Lower lobe of right lung (tissue), 2 donors: ENCODE measurements around the gene CPSF4. TPM values are rescaled to one million over a fixed set of nuclear protein-coding genes. Genes with fewer than 3 reads are reported as not detected.

Experiments used
- ATAC-seq, 2 donors: fragments of 200-7000 bp; cut with Tn5 transposase; one replicate each; pipeline ENCODE4 v1.9.1; 2020 to 2022; ENCODE audit warnings: mild to moderate bottlenecking in 2 of 2, moderate library complexity in 2 of 2
- DNase-seq: peaks from one replicate; pipeline ENCODE4 v3.0.0-alpha.2; 2020
- H3K27ac ChIP-seq: fragments of 200-600 bp; one replicate; pipeline ENCODE4 v1.8.0; 2022
- H3K27me3 ChIP-seq: fragments of 200-600 bp; one replicate; pipeline ENCODE4 v1.8.0; 2022; ENCODE audit warnings: low read depth
- H3K36me3 ChIP-seq: fragments of 200-600 bp; one replicate; pipeline ENCODE4 v1.8.0; 2022; ENCODE audit warnings: mild to moderate bottlenecking
- H3K4me1 ChIP-seq: fragments of 200-600 bp; one replicate; pipeline ENCODE4 v1.8.0; 2022
- H3K4me3 ChIP-seq: fragments of 200-600 bp; one replicate; pipeline ENCODE4 v1.8.0; 2022; ENCODE audit warnings: mild to moderate bottlenecking
- H3K9me3 ChIP-seq: fragments of 200-600 bp; one replicate; pipeline ENCODE4 v1.8.0; 2022
- CTCF ChIP-seq: fragments of 200-600 bp; IDR thresholded peaks from one replicate; pipeline ENCODE4 v1.8.0; 2022; ENCODE audit warnings: antibody characterized with exemption, mild to moderate bottlenecking
- intact Hi-C: fragments of 100-400 bp; cut with DNase I; formaldehyde crosslinking; loops from one replicate; pipeline ENCODE4 v1.11.0; 2022
- total RNA-seq: library from RNA; stranded (reverse); fragmentation: NEBNext Ultra II Directional; extraction: Animal tissue kit (Norgen Biotek cat#: 25700); gene quantifications from one replicate; pipeline ENCODE4 v1.2.1, GENCODE V29; 2021
- donor health status: DM: no; HTN: yes; CAD: no; lungs with severe emphysema.

Gene CPSF4
- total RNA-seq, 1 donor from 2014 or later = 26.8 TPM

- Histone ChIP-seq H3K9me3 (no peaks in the 10 kb centered on the region), H3K4me3 (no peak overlapping the region), H3K27me3 (no peaks in the 10 kb centered on the region), H3K27ac (no peak overlapping the region), H3K4me1 (peaks cover 38% of the 10 kb centered on the region), H3K36me3 (peaks cover 53% of the 10 kb centered on the region)
- no peak for DNase-seq
- TF ChIP-seq CTCF = no peak
- ATAC-seq = no peak
- intact Hi-C loops = no loop called here
Observed at GRCh38 chr7:99404977-99405320, 33.8 kb upstream of the CPSF4 start.

GRCh38 chr7:99406557-99406956, 32.2 kb upstream of the CPSF4 start:
- no peak for ATAC-seq
- peaks cover 43% of the 10 kb centered on the region for H3K4me1 ChIP-seq
- no peak for TF ChIP-seq CTCF
- intact Hi-C loops = no loop called here
- peaks cover 53% of the 10 kb centered on the region for H3K36me3 ChIP-seq
- H3K4me3 ChIP-seq = no peak overlapping the region
- no peaks in the 10 kb centered on the region for H3K9me3 ChIP-seq
- no peak overlapping the region for H3K27ac ChIP-seq
- DNase-seq = no peak
- H3K27me3 ChIP-seq = no peaks in the 10 kb centered on the region

- no peak for DNase-seq
- H3K36me3 ChIP-seq = peaks cover 53% of the 10 kb centered on the region
Observed at GRCh38 chr7:99407872-99408378, 30.8 kb upstream of the CPSF4 start.

GRCh38 chr7:99408379-99409191, 30.2 kb upstream of the CPSF4 start, which contains the start of the genes BUD31 and PDAP1:
BUD31 (plus strand) TSS chr7:99408969; CDS start chr7:99411093, 2,124 bp downstream.
PDAP1 (minus strand) TSS chr7:99408597; CDS start chr7:99408548, 49 bp downstream.
- intact Hi-C loops = no loop called here
- Histone ChIP-seq H3K27ac (peak within 1 kb of the TSS; percentile 98), H3K4me1 (peaks cover 43% of the 10 kb centered on the region), H3K9me3 (no peaks in the 10 kb centered on the region), H3K27me3 (no peaks in the 10 kb centered on the region), H3K4me3 (peak within 1 kb of the TSS; percentile 94), H3K36me3 (peaks cover 53% of the 10 kb centered on the region)
- peak; percentile 95 for DNase-seq
- peak; percentile 25 for TF ChIP-seq CTCF
- ATAC-seq = peak; percentile 97 to 98

More at GRCh38 chr7:99407872-99408378, 30.8 kb upstream of the CPSF4 start:
- peak; percentile 42 to 69 for ATAC-seq
- peak overlapping the region; percentile 94 for H3K4me3 ChIP-seq
- H3K27ac ChIP-seq = peak overlapping the region; percentile 98
- H3K9me3 ChIP-seq = no peaks in the 10 kb centered on the region
- no peak for TF ChIP-seq CTCF
- no peaks in the 10 kb centered on the region for H3K27me3 ChIP-seq
- peaks cover 43% of the 10 kb centered on the region for H3K4me1 ChIP-seq
- intact Hi-C loops = no loop called here

GRCh38 chr7:99409192-99409572, 29.6 kb upstream of the CPSF4 start:
- Histone ChIP-seq H3K36me3 (peaks cover 53% of the 10 kb centered on the region), H3K27me3 (no peaks in the 10 kb centered on the region), H3K9me3 (no peaks in the 10 kb centered on the region), H3K4me3 (peak overlapping the region; percentile 94), H3K4me1 (peaks cover 43% of the 10 kb centered on the region), H3K27ac (peak overlapping the region; percentile 98)
- no peak for TF ChIP-seq CTCF
- ATAC-seq (peak in 1 of 2 donors; percentile 2), DNase-seq (no peak)
- intact Hi-C loops = no loop called here
